ENCODE measurements around the gene PIK3C2G.
A peak's percentile ranks its signal among the peaks of the same experiment; 100 is the strongest.

The PIK3C2G gene

DNA sequence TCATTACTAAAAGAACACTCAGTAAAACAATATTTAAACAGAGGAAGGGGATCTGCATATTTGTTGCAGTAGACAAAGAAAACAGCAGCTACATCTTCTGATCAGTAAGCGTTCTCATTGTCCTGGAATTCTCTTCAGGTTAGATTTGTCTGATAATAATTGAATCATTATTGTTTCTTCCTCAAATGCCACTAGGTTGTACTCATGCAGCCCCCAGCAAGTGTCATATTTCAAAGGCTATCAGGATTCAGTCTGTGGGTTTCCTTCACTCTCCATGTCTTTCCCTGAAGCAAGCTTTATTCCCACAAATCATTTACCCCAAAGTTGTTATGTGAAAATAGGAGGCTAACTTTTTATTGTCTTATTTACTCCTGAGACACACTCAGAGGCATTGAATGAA is 14.7 kb downstream of the PIK3C2G start:
- no peak for DNase-seq

DNA sequence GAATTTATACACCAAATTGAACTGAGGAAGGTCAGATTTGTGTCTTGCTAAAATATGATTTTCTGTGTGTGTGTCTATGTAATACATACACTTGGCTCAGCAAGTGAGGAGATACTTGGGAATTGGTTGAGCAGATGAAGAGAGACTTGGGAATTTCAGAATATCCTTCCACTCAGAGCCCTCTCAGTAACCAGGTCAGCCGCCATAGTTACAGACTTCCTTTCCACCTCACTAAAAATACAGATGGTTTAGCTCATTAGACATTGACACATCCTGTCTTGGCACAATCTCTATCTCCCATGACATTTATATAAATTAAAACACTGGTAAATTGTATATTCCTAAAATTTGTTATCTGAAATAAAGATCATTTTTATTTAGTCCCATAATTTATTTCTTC is 15.9 kb downstream of the PIK3C2G start:
- DNase-seq: no peak

DNA sequence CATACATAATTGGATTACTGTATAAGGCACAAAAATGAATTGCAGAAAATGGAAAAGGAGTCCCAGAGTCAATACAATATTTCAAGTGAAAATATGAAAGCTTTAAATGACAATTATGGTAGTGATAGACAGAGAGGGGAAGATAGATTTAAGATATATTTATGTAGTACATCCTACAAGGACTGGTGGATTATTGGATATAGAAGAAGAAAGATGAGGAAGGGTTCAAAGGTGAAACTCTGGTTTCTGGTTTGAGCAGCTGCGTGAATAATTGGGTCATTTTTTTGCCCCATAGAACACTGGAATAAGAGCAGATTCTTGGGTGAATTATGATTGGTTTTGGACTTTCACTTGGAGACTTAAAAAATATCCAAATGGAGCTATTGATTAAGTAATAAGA is 19.4 kb downstream of the PIK3C2G start:
- DNase-seq: no peak

DNA sequence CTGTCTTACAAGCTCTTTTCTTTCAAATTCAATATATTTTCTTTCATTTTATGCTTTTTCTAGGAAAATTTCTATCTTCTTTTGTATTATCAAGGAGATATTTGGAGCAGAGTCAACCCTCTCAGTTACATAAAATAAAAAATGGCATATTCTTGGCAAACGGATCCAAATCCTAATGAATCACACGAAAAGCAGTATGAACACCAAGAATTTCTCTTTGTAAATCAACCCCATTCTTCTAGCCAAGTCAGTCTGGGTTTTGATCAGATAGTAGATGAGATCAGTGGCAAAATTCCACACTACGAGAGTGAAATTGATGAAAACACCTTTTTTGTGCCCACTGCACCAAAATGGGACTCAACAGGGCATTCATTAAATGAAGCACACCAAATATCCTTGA is 20.6 kb downstream of the PIK3C2G start:
- no peak for DNase-seq

DNA sequence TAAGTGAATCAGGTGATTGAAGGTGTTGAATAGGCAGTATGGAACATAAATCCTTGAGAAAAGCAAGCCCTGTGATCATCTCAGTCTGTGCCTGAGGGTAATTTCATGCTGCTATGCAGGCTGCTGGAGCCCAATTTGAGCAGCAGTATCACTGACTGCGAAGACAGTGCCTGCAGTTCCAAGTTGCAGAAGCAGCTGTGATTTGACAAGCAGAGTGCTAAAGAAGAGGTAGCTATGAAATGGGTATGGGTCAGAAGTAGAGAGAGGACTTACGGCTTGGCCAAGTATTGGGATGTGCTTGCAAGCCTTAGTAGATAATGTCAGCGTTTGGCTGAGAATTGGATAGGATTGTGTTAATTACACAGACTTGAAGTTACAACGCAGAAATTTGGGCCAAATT is 22.5 kb downstream of the PIK3C2G start:
- no peak for DNase-seq

DNA sequence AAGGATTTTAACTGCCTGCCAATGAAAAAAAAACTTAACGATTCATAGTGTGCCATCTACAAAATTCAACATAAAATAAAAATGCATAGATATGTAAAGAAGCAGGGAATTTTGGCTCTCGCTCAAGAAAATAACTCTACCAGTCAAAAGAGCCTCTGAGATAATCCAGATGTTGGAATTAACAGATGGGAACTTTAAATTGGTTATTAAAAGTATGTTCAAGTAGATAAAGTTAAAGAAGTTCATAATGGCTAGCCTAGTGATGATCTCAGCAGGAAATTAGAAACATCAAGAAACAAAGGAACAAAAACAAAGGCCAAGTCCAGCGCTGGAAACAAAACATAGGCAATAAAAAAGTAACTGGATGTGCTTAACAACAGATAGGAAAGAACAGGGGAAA is 23.1 kb downstream of the PIK3C2G start:
- no peak for DNase-seq

DNA sequence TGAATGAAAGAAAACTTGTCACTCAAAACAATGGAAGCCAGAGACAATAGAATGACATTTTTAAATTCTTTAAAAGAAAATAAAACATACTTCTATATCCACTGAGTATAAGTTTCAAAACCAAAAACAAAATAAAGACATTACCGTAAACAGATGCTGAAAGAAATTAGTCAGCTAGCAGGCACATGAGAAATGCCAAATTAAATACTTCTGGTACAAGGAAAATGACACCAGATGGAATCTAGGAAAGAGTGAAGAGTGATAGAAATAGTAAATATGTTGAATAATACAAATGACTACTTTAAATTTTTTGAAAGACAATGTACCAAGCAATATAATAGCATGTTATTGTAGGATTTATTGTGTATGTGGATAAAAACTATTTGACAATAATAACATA is 23.8 kb downstream of the PIK3C2G start:
- DNase-seq: no peak

DNA sequence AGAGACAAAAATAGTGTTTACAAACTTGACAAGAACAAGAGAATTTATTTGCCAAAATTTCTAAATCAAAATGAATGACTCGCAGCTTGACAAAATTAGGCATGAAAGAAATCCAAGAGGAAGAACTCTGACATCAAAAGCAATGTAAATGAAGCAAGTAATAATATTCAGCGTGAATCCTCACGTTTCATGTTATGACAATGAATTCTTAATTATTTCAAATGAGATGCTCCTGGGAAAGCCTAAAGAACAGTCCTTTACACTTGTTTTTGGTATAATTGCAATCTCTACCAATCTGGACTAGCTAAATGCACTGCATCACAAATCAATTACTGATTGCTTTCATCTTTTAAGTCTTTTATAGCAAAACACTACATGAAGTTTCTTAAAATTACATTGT is 29.1 kb downstream of the PIK3C2G start:
- DNase-seq: no peak

DNA sequence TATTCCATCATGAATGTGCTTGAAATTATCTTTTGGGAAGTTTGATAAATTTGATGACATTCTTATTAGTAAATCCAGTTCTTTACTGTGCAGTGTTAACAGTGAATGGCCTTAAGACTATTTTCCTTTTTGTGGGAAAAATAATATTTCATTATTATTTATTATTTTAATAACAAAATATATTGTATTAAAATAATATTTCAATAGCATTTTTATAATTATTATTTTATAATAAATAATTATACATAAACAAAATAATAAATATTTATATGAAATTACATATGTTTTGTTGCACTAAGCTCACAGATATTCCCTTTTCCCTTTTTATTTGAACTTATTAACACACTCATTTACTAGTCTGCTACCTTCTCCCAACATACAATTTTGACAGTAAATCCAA is 33.6 kb downstream of the PIK3C2G start:
- DNase-seq: no peak

DNA sequence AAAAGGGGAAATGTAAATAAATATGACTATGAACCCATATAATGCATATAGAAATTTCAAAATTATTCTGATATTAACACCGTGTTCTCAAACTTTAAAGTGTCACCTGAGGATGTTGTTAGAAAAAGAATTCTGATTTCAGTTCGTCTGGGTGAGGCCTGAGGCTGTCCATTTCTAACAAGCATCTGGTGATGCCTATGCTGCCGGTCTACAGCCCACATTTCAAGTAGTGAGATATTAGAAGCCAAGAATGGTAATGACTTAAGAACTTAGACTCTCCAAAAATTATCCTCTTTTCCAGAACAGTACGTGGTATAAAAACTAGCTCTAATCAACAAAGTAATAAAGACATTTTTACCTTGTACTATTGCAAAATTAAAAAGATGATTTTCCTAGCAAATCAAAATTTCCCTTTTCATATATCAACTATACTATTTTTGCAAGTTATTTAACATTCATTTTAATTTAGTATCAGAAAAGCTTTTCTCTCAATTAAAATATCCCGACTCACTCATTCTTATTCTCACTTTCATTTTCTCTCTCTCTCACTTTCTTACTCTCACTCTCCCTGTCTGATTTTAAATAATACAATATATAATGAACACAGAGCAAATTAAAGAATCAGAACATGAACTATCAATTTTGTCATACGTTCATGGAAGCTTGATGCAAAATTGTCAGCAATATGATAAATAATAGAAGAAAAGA is 35.0 kb downstream of the PIK3C2G start:
- DNase-seq: no peak

DNA sequence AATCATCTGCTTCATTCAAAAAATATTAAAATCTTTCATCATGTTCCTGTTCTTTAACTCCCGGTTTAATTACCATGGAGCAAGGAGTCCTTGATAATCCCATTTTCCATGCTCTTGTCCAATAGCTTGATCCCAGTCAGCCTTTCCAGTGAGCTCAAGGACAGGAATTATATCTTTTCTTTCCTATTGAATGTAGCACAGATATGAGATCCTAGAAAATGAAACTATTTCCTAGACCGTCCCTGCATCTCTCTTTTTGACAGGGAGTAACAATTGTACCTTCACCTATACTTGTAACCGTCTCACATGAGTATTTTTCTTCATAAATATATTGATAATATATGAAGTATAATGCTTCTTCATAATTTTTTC is 35.6 kb downstream of the PIK3C2G start:
- no peak for DNase-seq

DNA sequence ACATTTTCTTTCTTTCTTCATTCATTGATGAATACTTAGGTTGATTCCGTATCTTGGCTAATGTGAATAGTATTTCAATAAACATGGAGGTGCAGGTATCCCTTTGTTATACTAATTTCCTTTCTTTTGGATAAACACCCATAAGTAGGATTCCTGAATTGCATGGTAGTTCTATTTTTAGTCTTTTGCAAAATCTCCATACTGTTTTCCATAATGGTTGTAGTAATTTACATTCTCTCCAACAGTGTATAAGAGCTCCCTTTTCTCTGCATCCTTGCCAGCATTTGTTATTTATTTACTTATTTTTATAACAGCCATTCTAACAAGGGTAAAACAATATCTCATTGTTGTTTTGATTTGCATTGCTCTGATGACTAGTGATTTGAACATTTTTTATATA is 36.6 kb downstream of the PIK3C2G start:
- no peak for DNase-seq

DNA sequence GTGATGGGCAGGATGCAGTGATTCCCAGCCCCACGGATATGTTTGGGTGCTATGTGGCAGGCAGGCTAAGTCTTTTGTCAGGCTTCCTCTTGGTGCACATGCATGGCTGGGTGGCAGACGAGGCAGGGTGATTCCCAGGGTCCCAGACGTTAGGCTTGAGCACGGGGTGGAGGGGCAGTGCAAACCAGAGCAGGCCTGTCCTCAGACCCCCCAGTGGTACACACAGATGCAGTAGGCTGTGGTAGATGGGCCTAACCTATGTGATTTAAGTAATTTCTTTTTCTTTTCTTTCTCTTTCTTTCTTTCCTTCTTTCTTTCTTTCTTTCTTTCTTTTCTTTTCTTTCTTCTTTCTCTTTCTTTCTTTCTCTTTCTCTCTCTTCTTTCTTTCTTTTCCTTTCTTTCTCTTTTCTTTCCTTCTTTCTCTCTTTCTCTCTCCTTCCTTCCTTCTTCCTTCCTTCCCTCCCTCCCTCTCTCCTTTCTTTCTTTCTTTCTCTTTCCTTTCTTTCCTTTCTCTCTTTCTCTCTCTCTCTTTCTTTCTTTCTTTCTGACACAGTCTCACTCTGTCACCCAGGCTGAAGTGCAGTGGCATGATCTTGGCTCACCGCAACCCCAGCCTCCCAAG is 41.6 kb downstream of the PIK3C2G start:
- no peak for DNase-seq

DNA sequence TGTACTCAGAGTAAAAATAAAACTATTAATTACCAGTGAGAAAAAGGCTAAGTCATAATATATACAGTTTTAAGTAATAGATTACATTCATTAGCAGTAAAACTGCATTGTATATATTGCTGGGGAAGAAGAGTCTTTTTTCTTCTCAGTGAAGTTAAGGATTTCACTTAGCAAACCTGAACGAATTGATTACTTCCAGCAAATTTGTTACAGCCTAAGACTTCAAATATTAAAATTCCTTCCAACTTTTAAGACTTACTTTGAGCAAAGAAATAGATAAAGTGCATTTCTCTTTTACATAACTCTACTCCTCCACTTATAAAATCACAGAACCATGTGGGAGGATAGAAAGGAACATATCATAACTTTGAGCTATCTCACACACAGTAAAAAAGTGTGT is 43.3 kb downstream of the PIK3C2G start:
- DNase-seq: no peak

DNA sequence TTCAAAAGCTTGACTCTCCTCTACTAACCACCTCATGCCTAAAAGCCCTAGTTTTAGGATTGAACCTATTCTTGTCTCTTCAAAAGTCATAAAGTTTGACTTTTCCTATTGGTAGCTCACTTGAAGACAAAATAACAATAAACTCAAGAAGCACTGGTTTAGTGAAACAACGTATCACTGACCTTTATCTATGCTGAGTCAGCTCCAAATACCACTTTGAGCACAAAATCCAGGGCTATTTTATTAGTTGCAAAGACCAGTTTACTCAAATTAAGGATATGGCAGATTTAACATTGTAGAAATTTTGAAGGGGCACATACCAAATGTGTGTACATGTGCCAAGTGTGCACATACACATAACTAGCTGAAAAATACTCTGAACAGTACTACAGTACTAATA is 45.0 kb downstream of the PIK3C2G start:
- no peak for DNase-seq

DNA sequence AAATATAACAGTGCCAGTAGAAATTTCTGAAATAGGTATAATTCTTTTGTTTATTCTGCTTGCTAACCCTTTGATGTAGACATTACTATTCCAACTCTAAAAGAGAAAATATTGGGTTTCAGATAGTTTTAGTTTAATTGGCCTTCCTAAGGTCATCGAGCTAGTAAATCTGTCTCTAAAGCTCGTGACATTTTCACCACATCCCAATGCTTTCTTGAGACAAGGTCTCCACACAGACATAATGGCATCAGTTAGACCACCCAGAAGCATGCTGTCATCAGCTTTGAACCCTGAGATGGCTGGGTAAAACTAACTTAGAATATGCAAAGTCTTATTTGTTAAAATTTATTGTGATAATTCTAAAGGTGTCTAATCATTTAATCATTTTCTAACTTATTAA is 52.0 kb downstream of the PIK3C2G start:
- DNase-seq: no peak

DNA sequence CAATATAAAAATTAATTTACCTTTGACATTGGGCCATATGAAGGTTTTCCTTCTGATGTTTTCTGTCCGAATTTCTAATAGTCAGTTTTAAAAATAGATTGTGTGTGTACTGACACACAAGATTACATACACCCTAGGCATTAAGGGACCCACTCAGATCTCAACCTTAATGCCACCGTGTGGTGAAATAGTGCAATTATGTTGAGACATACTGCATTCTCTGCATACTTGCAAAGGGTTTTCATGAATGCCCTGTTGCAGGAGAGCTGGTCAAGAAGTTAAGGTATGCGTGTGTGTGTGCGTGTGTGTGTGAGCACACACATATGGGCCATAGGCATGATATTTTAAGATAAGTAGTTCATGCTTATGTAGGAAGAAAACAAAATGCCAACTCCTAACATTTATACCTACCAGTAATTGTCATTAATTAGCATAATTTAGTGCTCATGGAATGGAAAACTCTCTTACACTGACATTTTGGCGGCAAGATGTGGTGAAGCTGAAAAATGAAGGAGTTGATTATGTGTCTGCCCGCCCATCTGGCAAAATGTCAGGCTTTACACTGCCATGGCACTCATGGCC is 58.8 kb downstream of the PIK3C2G start:
- DNase-seq: peak; percentile 69

DNA sequence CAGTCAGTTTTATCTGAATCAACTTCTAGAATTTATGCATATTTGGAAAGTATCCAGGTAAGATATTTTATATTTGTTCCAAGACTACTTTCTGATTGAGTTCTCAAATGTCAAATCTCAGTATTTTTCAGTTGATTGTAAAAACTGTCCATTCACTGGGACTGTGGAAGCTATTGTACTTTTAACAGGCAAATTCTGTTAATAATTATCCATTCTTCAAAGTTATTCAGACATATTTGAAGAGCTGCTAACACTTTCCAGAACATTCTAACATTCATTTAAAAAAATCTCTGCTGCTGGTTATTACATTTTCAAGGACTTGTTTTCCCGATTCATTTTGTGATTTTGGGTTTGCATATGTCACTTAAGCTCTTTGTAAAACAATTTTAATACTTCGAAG is 59.7 kb downstream of the PIK3C2G start:
- no peak for DNase-seq

DNA sequence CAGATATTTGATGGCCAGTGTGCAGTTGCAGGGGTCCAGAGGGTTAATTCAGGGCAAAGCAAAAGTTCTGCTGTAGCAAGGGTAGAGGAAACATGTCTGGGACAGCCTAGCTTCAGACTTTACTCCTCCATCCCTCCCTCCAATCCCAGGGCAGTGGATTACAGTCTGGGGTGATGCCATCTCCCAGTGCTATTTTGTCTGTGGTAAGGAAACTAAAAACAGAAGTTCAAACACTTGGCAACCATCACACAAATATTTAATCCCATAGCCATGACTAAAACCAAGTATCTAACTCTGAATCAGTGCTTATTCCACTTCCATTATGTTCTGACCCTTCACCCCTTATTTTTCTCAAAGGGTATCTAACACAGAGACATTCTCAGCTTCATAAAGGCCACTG is 61.8 kb downstream of the PIK3C2G start:
- DNase-seq: no peak

DNA sequence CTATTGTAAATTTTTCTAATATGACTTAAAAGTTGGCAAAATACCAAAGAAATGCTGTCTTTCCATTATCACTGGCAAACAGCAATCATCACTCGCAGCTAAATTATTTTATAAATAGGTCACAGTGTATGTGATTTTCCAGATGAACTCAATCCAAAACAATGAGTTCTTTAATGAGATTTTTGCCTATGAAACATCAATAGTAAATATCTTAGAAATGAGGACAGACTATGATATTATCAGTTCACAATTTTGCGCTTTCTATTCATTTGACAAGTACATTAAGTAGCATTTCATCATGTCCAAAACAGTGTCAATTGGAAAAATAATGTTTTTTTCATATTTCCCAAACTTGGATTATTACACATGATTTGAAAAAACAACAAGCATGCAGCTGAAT is 65.7 kb downstream of the PIK3C2G start:
- DNase-seq: no peak

DNA sequence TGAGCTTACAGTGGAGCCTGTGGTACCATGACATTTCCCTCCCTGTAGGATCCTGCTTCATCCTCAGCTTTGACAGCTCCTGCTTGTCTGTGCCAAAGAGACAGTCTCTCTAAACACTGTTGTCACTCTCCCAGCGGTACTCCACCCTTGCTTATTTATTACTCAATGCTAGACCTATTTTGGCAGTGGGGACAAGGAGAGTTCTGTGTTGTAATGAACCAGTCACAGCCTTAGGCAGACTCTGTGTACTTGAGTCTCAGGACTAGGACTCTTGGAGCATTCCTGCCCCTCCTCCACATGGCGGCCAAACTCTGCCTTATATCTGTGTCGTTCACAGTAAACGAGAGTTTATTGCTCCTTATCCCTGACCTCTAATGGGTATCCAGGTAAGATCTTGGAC is 70.9 kb downstream of the PIK3C2G start:
- DNase-seq: no peak

DNA sequence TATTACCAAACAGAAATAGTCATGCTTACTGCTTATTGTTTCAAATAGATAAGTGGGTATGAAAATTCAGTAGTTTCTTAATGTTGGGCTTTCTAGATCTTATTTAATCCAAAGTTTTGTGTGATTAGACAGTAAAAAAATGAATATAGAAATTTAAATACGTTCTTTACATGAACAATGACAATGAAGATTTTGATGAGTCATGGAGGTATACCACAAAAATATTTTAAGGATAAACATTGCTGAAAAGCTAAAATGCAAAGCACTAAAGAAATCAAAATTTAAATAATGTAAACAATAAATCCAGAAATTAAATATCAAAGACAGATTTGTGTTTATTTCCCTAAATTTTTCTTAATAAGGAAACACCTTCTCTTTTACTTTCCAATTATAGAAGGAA is 78.3 kb downstream of the PIK3C2G start:
- peak; percentile 9 for DNase-seq

DNA sequence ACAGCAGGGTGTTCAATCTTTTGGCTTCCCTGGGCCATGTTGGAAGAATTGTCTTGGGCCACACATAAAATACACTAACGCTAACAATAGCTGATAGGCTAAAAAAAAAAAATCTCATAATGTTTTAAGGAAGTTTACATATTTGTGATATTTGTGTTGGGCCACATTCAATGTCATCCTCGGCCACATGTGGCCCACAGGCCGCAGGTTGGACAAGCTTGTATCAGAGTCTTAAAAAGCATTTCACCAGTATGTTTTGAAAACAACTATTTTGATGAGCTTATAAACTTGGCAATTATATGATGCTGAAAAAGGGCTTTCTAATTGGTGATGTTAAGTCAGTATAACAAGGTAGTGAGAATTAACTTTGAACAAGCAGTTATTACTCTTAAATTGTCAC is 78.9 kb downstream of the PIK3C2G start:
- DNase-seq: no peak

DNA sequence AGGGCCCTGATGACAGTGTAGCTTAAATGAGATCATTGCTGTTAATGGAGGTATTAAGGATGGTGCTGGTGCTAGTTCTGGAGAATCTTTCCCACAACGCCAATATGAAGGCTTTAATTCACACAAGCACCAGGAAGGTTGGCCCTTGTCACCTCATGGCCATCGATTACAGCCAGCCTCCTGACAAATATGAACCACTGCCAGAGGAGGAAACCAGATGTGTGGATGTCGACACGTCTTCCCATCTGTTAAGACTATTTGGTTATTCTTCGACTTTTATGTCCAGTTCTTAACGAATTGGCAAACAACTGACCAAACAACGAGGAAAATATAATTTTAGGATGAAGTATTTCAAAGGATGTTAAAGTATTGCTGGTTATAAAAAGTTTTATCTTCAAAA is 79.5 kb downstream of the PIK3C2G start:
- DNase-seq: no peak

DNA sequence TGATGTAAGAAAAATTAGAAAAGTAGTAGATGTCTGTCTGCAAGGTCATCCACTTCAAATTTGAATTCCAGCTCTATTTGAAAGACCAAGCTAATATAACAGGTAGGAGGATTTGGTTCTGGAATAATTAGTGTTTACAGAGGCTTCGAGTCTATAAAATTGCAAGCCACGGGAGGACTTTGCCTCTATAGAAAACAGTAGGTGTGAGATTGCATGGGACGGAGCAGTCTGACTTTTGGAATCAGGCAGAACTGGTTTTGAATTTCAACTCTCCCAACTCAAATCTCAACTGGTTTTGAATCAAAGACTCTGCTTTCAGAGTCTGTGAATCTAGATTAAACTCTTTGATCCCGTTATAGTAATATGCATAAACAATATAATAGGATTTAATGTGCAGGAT is 82.4 kb downstream of the PIK3C2G start:
- no peak for DNase-seq
